Measurements from ENCODE around the gene FGF21. TPM values are rescaled to one million over a fixed set of nuclear protein-coding genes. Genes with fewer than 3 reads are reported as not detected.

Gene FGF21
- total and polyA plus RNA-seq, 10 of the 15 experiments (the other 5 are each of a cell fraction or from before 2014, with no cell fraction given), result not detected

- no peak for TF ChIP-seq E2F4 (IDR thresholded peaks at IDR 0.05; ENCODE audit: low read depth, low read length)
- no peak for TF ChIP-seq ZNF274 (IDR thresholded peaks at IDR 0.05; ENCODE audit: insufficient read depth, insufficient read length)
- TF ChIP-seq ESRRA (IDR thresholded peaks at IDR 0.05; ENCODE audit: low read length), result no peak
Observed at GRCh38 chr19:48728911-48729664, 26.2 kb upstream of the FGF21 start (continued).

GRCh38 chr19:48731452-48731851 lies 23.9 kb upstream of the FGF21 start:
- Histone ChIP-seq H3K27me3 (replicated peaks in 1 of 2; ENCODE audit: control insufficient read depth in 2 of 2, insufficient read depth in 2 of 2, low read length in 1 of 2) (no peaks in the 10 kb centered on the region), H3K4me1 (ENCODE audit: control insufficient read depth, insufficient read depth, low read length) (no peaks in the 10 kb centered on the region; the same call in 1 of the 2 replicates), H3K27ac (ENCODE audit: control insufficient read depth, insufficient read depth) (no peak overlapping the region), H2AFZ (ENCODE audit: control insufficient read depth, low read depth, low read length) (no peak overlapping the region), H3K79me2 (ENCODE audit: control insufficient read depth, insufficient read depth, low read length) (no peaks in the 10 kb centered on the region), H3K4me3 (no peak overlapping the region), H3K4me2 (ENCODE audit: control insufficient read depth, insufficient read depth) (no peak overlapping the region), H3K9ac (ENCODE audit: control insufficient read depth, insufficient read depth, low read length) (no peak overlapping the region), H3K9me3 (replicated peaks; ENCODE audit: control insufficient read depth, insufficient read depth, low read length) (peaks cover 6% of the 10 kb centered on the region; the same call in 2 of the 3 replicates), H4K20me1 (ENCODE audit: control insufficient read depth, insufficient read depth) (no peaks in the 10 kb centered on the region), H3K36me3 (ENCODE audit: control insufficient read depth in 2 of 2, insufficient read depth in 2 of 2, low read length in 1 of 2) (no peaks in the 10 kb centered on the region)
- POLR2A ChIA-PET, result no interaction called here
- CTCF ChIA-PET, result no interaction called here
- RAD21 ChIA-PET (ENCODE audit: unreplicated experiment), result no interaction called here
- DNase-seq (ENCODE audit: low read depth, low spot score) (no peak), ATAC-seq (no peak), FAIRE-seq (no peak)
- WGBS (ENCODE audit: insufficient coverage, insufficient replicate concordance, low lambda C conversion rate, missing lambda C conversion rate), result 20% methylated on average over 4 of the region's 4 CpGs
- in situ Hi-C loops (cut with MboI) (no loop called here), intact Hi-C loops (cut with micrococcal nuclease; ENCODE audit: unreplicated experiment) (no loop called here)
- no TSS peak for BruUV-seq (replicated peaks)
- SMC1A ChIA-PET (ENCODE audit: uncharacterized antibody, unreplicated experiment), result no interaction called here
- no peak for TF ChIP-seq CTCF (IDR thresholded peaks at IDR 0.05 in 2 of 3, conservative IDR thresholded peaks at IDR 0.05 in 1 of 3; ENCODE audit: control insufficient read depth in 2 of 3, extremely low read depth in 1 of 3, insufficient read depth in 1 of 3, low read depth in 3 of 3, low read length in 3 of 3)
- TF ChIP-seq HSF1 (IDR thresholded peaks at IDR 0.05; ENCODE audit: low read depth, low read length), result no peak
- TF ChIP-seq FOXM1 (IDR thresholded peaks at IDR 0.05; ENCODE audit: low read depth, low read length), result no peak
- TF ChIP-seq SP1 (IDR thresholded peaks at IDR 0.05; ENCODE audit: low read depth, low read length), result no peak
- no peak for TF ChIP-seq POU2F2 (IDR thresholded peaks at IDR 0.05; ENCODE audit: borderline replicate concordance, low read depth, low read length)
- no peak for TF ChIP-seq SUPT20H (IDR thresholded peaks at IDR 0.05; ENCODE audit: borderline replicate concordance, control insufficient read depth, low read depth, low read length)
- TF ChIP-seq IKZF1 (conservative IDR thresholded peaks at IDR 0.05), result no peak
- no peak for TF ChIP-seq YY1 (IDR thresholded peaks at IDR 0.05; ENCODE audit: low read depth, low read length)
- no peak for TF ChIP-seq CEBPB (IDR thresholded peaks at IDR 0.05; ENCODE audit: borderline replicate concordance in 1 of 2, low read depth in 2 of 2, low read length in 2 of 2)
- no peak for TF ChIP-seq ZNF207 (IDR thresholded peaks at IDR 0.05; ENCODE audit: borderline replicate concordance)
- TF ChIP-seq SRF (IDR thresholded peaks at IDR 0.05; ENCODE audit: low read depth in 2 of 2, low read length in 2 of 2), result no peak
- TF ChIP-seq ZNF24 (IDR thresholded peaks at IDR 0.05), result no peak
- no peak for TF ChIP-seq SMAD5 (IDR thresholded peaks at IDR 0.05; ENCODE audit: low read depth)
- no peak for TF ChIP-seq NRF1 (conservative IDR thresholded peaks at IDR 0.05; ENCODE audit: low read depth, low read length)
- TF ChIP-seq ZNF274 (IDR thresholded peaks at IDR 0.05; ENCODE audit: insufficient read depth, insufficient read length), result no peak

Measured in GM12878 (cell line).